Suppressor macrophage treated with lipopolysaccharide for 4 hours (primary cell): ENCODE measurements around the gene HAND2.

ENCODE experiments used
- DNase-seq: peaks from one replicate; pipeline ENCODE4 v3.0.0-alpha.2; 2020

Gene HAND2

DNA sequence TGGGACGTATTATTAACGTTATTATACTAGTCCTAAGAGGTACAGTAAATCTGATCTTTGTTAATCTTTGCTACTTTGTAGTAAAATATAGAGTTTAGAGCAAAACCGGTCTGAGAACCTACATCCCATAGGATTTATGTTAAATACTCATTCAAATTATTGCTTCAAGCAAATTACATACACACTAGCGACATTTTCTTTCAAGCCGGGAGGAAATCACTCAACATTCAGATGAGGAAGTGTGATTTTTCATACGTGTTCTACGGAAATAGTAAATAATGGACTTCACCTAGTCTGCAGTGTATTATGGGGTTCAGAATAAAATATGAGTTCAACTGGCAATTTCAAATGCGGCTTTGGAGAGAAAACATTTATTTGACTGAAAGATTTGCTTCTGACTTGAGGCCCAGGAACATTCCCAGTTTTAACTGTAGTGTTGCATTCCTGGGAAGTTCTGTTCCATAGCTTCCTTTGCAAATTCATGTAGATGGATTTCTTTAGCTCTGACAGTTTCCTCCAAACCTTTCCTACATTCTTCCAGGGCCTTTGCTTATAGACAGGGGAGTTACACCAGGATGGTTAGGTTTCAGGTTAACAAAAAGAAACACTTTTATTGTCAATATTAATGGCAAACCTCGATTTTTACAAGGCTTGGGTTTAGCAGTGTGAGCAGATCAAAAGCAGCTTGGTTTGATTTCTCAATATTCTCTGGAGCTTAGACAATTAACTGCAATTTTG lies 5.3 kb upstream of the HAND2 start:
- DNase-seq, result no peak

DNA sequence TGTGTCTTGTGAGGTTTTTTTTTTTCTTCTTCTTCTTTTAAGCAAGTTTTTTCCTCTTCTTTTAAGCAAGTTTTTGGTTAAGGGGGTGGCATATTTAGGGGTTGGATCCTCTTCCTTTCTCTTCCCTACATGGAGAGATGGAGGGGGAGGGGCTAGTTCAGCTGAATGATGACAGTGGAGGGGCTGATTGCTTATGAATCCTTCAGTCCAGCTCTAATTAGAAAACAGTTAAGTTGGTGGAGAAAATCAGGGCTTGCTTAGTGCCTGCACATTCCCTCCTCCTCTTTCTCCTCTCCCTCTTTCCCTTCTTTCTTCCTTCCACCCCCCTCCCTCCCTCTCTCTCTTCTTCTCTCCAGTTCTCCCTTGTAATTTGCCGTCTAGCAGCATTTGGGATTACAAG lies 4.4 kb upstream of the HAND2 start:
- DNase-seq, result no peak

DNA sequence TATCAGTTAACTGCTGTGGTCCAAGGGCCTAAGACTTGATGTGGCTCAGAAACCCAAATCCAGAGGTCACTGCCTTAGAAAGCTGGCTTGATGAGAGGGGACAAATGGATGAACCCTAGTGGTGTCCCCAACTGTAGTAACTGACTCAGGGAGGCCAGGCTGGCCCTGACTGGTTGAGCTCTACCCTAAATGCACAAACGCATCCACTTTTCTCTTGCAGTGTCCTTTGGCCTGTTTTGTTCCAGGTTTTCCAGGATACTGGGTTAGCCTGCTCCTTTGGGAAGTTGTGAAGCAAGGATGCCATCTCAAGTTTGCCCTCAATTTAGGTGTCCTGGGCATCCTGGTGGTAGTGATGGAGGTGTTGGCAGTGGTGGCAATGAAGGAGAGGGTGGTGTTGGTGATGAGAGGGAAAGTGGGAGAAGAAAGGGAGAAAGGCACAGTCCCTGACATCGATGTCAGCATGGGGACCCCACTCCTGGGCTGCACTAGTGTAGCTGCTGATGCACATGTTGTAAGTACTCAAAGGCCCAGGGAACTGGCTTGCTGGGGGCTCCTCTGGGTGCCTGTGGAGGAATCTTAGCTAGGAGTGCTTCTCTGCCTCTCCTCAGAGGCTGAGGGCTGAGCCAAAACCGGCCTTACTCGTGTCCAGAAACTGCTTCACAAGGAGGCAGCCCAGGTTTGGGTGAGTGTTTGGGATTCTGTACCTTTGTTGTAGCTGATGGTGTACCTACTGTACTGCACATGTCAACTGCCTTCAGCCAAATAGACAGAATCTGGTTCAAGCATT lies 2.9 kb upstream of the HAND2 start:
- DNase-seq, result no peak

DNA sequence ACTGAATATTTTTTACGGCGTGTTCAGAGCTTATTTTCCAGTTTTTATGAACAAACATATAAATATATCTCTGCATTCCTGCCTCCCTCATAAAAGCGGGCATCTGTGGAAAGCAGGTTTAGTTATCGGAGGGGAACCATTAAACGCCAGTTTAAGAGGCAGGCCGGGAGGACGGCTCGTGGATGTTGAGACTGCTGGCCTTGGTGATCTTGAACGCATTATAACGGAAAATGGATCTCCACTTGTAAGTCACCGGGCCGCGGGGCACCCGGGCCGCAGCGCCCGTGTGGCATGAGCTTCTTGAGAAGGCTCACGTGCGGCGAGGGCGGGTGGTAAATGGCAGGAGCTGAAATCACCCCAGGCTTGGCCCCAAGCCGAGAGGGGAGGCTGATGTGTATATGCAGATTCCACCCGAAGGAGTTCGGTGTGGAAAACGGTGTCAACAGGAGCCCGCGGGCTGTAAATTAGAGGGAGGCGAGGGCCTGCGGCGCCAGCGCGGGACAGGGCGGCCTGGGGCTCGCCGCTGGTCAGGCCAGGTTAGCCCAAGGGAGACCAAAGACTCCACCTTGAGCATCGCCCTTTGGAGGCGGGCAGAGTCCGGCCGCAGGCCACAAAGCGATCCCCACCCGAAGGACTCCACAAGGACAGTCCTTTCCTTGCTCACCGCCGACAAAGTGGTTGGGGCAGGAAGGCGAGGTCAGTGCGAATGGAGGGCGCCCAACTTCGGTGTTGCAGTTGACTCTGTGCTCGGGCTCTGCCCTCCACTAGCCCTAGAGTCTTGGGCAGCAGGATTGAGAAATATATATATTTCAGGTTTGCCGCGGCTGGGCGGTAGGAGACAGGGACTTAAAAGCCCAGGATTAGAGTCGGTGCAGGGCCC lies 1.3 kb upstream of the HAND2 start:
- no peak for DNase-seq

DNA sequence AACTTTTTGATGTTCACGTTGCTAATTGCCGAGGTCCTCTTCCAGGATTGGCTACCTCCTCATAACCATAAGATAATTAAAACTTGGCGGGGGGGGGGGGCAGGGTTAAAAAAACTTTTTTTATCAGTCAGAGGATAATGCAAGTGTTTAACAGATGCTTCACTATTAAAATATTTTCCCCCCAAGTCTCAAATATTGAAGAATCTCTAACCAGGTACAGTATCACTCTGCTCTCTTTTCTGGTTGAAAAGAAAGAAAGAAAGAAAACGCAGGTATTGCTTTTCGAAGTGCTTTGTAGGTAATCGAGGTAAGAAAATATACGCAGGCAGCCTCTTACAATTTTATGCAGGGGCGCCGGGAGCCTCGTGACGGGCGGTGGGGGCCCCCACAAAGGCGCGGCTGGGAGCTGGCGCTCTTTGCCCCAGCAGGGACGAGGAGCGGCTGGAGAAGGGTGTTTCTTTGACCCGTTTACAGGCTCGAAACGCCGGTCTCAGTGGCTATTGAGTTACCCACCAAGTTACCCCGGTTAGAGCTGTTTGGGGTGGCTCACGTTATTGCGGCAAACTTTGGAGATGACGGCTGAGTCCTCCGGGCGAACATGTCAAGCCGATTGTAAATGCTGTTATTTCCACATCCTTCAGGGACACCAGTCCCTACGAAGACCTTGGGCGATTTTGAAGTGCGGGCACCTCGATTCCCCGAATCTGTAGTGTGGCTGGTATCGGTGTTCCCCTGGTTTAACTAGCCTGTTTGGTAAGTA lies 477 bp upstream of the HAND2 start:
- DNase-seq, result no peak

DNA sequence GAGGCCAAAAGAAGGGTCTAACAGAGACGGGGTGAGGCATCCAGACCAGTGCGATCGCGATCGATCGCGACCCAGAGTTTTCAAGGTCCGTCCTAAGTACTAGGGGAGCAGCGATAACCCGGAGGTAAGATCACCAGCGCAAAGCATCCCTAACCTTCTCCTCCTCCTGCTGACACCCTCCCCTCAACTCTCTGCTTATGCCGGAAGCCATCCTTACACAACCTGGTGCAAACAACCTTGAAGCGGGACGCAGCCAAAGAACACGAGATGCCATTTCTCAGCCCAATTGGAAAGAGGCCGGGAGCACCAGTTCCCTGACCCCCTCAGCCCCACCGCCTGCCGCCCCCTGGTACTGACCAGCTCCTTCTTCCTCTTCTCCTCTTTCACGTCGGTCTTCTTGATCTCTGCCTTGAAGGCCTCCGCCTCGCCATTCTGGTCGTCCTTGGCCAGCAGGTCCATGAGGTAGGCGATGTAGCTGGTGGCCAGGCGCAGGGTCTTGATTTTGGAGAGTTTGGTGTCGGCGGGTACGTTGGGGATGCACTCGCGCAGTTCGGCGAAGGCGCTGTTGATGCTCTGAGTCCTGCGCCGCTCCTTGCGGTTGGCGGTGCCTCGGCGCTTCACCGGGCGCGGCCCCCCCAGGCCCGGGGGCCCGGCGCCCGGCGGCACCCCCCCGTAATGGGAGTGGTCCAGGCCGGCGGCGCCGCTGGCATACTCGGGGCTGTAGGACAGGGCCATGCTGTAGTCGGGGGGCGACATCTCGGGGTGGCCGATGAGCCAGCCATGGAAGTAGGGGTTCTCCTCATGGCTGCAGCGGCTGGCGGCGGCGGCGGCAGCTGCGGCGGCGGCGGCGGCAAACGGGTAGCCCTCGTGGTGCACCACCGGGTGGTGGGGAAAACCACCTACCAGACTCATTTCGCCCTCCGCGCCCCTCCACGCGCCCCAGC lies 1.4 kb downstream of the HAND2 start:
- no peak for DNase-seq

DNA sequence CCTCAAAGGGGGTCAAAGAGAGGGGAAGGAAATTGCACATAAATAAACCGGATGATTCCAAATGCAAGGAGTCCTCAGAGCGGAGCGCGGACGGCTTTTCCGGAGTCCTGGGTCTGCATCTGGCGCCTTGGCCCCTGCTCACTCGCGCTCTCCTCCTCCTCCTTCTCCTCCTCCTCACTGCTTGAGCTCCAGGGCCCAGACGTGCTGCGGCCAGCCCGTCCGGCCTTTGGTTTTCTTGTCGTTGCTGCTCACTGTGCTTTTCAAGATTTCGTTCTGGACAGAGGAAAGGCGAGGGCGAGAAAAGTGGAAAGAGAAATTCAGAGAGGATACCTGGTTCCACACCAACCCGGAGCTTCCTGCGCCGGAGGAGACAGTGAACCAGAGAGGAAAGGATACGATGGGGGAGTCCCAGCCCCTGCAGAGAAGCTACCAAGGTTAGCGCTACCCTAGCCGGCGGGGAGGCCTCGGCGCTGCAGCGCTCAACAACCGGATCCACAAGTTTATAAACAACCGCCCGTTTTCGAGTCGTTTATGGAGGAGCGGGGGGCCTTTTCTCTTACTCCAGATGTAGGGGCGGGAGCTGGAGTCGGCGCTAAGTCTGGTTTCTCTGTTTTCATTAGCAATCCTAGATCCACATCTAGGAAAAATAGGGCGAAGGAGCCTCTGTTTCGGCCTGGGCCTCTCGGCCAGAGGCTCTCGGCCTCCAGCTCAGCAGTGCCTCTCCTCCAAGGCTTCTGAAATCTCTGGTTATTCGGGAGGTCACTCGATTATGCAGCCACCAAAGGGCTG lies 2.7 kb downstream of the HAND2 start:
- DNase-seq, result no peak

DNA sequence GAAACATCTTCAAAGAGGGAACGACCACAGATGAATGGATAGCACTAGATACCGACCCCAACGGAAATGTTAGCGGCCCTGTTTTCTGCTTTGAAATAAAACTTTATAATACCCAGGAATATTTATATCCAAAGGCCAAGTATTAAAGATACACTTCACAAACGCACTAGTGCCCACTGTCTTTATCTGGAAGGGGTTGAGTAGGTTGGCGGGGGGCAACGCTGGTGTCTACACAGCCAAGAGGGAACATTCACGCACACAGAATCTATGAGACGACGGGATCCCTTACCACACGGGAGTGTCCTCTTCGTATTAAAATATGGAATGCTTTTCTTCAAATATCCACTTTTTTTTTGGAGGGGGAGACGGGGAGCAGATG lies 3.3 kb downstream of the HAND2 start:
- DNase-seq, result no peak

DNA sequence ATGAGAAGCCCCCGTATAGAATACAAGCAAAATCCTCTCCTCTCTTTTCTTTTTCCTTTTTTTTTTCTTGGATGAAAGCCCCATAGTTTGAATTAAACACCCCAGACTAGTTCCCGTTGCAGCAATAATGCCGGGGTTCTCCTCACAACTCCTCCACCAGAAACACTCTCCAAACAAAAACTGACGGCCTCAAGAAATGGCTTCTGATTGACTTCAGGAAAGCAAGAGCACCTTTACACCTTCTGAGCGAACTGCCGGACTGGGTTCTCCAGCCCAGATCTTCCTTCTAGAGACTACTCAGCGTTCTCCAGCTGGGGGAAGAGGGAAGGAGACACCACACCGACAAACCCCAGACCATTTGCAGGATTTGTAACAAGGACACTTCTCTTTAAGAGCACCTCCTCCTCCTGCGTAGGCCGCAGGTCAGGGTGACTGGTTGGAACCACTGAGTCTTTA lies 4.0 kb downstream of the HAND2 start:
- DNase-seq, result no peak

DNA sequence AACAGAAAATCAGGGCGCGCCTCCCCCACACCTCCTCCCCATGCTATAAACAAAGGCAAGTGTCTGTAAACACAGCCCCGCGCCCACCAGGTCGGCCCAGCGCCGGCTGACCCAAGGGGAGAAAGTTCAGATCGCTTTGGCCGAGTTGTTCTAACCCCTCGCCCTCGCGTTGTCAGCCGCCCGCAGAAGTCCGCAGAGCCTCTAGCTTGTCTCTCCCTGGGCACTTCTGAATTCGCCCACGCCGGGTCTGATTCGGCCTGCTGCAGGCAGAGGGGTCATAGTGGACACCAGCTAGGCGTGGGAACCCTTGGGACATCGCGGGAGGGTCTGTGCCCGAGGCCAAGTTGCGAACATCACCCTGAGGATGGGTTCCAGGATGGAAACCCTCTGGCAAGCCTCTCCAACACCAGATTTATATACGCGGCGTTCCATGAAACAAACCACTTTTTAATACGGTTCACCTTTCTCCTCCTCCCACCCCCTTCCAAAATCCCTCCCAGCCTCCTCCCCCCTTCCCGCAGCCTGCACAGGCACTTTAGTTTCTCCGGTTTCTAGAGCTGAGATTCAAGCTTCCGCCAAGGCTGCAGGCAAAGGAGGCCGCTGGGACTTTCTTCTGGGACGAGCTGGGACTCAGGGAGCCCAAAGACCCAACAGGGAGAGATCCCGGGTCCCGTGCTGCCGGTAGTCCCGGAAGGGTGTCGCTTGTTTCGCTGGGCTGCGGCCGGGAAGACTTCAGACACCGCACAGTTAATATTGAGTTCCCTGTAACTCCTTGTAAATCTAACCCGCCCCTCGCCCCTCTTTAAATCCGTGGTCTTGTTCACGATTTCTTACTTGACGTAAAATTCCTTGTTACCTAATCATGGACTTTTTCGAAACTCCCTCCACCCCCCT lies 4.7 kb downstream of the HAND2 start:
- no peak for DNase-seq

DNA sequence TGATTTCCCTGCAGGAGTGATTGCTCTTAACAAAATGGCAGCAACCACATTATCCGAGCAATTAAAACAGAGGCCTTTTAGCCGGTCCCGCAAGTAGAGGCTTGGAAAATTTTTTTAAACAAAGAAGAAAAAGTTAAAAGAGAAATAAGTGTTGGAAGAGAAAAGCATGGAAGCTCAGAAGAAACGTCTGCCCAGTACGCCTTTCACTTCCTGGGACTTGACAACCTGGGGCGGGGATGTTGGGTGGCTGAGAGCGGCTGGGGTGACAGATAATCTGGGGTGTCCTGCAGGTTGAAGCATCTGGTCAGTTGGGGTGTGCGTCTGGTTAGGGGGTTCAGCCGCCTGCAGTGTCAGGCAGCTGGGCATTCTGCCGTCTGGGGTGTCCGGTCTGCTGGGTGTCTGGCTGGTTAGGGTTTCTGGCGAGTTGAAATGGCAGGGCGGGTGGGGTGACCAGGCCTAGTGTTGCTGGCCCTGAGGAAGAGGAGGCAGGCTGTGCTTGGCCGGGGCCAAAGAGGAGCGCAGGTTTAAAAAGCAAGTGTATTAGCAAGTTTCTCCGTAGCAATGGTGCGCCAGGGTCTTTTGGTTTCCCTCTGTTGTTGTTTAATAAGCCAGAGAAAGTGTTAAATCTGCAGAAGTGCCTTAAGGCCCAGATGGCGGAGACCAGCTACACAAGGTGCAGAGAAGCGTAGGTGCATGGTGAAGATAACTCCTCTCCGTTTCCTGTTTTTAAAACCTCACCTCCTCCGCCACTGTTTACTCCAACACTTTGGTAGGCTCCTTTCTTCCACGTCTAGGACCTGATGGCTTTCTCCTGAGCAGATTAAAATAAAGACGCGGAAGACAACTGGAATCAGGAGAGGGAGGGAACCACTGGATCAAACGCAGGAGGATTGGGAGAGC lies 5.6 kb downstream of the HAND2 start:
- DNase-seq, result no peak

DNA sequence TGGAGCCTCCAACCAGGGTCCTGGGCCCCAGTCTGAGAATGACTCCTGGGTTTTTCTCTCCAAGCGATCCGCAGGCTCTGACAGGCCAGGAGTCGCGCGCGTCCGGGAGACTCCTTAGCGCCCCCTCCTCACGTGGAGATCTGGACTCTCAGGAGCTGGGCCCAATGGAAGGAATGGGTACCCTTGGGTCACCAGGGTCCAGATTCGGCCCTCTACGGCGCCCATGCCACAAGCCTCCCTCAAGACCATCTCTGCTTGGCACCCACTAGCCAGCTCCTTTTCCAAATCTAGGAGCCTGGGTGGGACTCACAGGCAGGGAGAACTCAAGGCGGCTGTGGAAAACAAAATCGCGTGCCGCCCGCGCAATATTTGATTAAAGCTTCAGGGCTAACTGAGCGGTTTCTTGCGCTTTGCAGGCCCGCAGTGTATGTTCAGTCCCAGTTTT lies 7.1 kb downstream of the HAND2 start:
- DNase-seq, result no peak

DNA sequence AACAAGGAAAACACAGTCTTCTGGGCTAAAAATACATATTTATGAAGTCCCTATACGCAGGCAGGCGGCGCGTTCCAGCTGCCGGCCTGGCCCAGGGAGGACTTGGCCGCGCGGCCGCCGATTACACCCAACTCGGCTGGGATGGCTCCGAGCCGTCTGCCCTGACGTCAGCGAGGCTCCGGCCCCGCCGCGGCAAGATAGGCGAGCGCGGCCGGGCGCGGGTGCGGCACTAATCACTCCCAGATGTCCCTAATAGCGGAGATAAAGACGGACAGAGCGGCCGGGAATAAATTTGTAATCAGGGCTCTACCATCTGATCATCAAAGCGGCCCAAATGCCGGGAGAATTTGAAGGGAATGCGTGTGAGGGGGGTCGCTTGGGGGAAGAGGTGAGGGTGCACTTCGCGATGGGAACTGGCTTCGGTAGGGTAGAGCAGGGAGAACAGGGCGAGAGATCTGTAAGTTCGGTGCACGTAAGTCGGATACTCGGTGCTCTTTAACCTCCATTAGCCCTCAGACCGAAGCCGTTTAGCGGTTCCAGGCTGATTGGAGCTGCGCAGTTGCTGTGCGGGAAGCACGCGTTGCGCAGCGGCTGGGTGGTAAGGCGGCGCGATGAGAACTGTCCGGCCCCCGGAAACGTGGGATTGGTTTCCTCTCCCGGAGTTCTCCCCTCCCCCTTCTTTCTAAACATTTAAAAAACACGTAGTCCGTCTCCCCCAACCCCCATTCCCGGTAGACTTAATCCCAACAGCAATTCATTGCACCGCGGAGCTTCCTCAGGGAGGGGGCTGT lies 7.7 kb downstream of the HAND2 start:
- peak; percentile 48 for DNase-seq

DNA sequence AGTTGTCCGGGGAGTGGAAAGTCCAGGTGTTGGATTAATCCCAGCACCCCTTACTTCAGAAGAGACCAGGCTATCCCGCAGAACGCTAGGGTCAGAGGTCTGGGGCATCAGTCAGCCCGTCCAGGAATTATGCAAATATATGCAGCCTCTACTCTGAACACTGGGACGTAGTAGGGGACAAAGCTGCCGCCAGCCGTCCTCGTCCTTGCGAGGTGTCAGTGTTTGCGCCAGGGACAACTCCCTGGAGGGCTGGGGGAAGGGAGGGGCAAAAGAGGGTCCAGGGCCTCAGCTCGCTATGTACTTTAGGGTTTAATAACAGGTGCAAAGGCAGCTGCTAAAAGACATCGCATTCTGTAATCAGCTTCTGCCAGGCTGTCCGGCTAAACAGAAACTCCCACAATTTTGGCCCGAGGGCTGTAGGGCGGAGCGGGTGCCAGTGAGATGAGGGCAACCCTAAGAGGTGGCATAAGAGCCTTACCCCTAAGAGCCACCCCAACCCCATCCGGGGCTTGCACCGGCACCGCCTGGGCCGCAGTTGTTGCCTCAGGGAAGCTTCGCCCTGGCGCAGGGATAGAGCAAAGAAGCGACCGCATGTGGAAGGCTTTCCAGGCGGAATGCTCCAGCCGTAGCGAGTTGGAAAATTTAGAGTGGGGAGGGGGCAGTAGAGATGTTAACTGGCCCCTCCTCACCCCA lies 8.4 kb downstream of the HAND2 start:
- DNase-seq, result no peak

DNA sequence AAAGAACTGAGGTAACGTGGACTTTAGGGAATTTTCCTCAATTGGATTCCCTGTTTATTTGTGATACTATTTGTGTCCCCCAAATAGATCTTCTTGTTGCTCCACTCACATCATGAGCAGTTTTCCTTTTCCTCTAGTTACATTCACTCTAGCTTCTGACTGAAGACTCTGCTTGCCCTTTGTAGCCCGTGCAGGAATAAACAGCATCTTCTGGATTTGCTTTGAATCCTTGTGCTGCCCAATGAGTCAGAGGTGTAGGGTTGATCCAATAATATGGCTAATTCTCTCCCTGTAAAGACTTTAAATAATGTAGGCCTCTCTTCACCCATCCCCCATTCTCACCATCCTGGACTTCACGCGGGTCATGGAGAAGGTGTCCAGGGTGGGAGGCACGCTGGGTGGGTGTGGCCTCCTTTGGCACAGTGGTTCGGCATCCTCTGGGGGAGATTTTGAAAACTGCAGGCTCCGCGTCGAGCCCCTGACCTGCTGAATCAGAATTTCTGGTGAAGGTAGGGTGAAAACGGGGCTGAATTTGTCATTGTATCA lies 9.0 kb downstream of the HAND2 start:
- no peak for DNase-seq
